Body of pancreas (tissue), 4 donors: ENCODE results near the gene TSC22D2. TPM values are rescaled to one million over a fixed set of nuclear protein-coding genes. Genes with fewer than 3 reads are reported as not detected.

Source experiments
- ATAC-seq: fragments of 150-250 bp; one replicate; pipeline ENCODE4 v1.9.1; 2016
- DNase-seq, 4 donors: peaks; one replicate each; pipeline ENCODE4 v3.0.0-alpha.2; 2019
- H3K27ac ChIP-seq, 4 donors: fragments of 200-600 bp; sonication (generic); 1 replicate in 3 of 4; 2 replicates in 1 of 4; pipeline versions ENCODE4 v1.5.1 to v1.6.1; 2016 to 2019; ENCODE audit warnings: mild to moderate bottlenecking in 1 of 4, mixed read lengths in 1 of 4, moderate library complexity in 1 of 4
- H3K27me3 ChIP-seq, 2 donors: fragments of 200-600 bp; sonication (generic); one replicate each; pipeline ENCODE4 v1.6.0; 2016; ENCODE audit warnings: mild to moderate bottlenecking in 1 of 2
- H3K36me3 ChIP-seq, 2 donors: fragments of 200-600 bp; sonication (generic); replicated peaks in 1 of 2; 2 replicates each; pipeline ENCODE4 v1.5.1; 2016; ENCODE audit warnings: low read depth in 2 of 2; ENCODE audit not compliant: insufficient read depth in 1 of 2
- H3K4me1 ChIP-seq: fragments of 200-600 bp; sonication (generic); one replicate; pipeline ENCODE4 v1.6.0; 2016
- H3K4me3 ChIP-seq, 2 donors: fragments of 200-600 bp; sonication (generic); 1 replicate in 1 of 2; 2 replicates in 1 of 2; pipeline ENCODE4 v1.5.1; 2016 to 2019
- H3K9me3 ChIP-seq, 3 donors: fragments of 200-600 bp; sonication (generic); 1 replicate in 2 of 3; 2 replicates in 1 of 3; pipeline ENCODE4 v1.5.1; 2016
- POLR2A ChIP-seq, 3 donors: fragments of 450-650 bp; IDR thresholded peaks; one replicate each; pipeline ENCODE4 v1.6.1; 2016; ENCODE audit warnings: antibody characterized with exemption in 3 of 3, mild to moderate bottlenecking in 2 of 3
- WGBS, 2 donors: methylation state at CpG; one replicate each; pipeline ENCODE4 v1.1.5; 2017; 5-methylcytosine and 5-hydroxymethylcytosine counted together
- intact Hi-C: fragments of 100-400 bp; cut with DNase I; formaldehyde crosslinking; loops from one replicate; pipeline ENCODE4 v1.15.1; 2023
- total RNA-seq, 2 donors: library from RNA; depleted of rRNA; stranded (reverse); fragments of >200 nt; gene quantifications; one replicate each; pipeline ENCODE4 v1.1.0, GENCODE V29; 2016
- TF ChIP-seq, protein P1 (sequence below), 7 experiments: fragments of 450-650 bp in 4 of 7; fragments of 200-600 bp in 3 of 7; sonication (generic) in 3 of 7; IDR thresholded peaks; one replicate each; pipeline ENCODE4 v1.5.1; 2016 to 2019; ENCODE audit warnings: antibody characterized with exemption in 7 of 7

TSC22D2 gene
- total RNA-seq, 2 donors from 2014 or later, result 9.1 to 15.8 TPM

DNA sequence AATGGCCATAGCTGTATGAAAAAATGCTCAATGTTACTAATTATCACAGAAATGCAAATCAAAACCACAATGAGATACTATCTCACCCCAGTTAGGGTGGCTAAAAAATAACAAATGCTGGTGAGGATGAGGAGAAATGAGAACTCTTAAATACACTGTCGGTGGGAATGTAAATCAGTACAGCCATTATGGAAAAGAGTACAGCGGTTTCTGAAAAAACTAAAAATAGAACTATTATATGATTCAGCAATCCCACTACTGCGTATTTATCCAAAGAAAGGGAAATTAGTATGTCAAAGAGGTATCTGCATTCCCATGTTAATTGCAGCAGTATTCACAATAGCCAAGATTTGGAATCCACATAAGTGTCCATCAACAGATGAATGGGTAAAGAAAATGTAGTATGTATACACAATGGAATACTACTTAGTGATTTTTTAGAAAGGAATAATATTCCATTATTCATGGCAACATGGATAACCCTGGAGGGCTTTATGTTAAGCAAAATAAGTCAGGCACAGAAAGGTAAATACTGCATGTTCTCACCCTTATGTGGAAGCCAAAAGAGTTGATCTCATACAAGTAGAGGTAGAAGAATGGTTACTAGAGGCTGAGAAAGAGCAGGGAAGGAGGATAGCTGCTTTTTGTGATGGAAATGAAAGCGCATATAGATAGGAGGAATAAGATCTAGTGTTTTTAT lies 103.2 kb downstream of the TSC22D2 start:
- H3K27ac ChIP-seq, result no peak overlapping the region
- H3K27me3 ChIP-seq, result no peaks in the 10 kb centered on the region
- no peak overlapping the region for H3K4me3 ChIP-seq
- TF ChIP-seq, protein P1, sequence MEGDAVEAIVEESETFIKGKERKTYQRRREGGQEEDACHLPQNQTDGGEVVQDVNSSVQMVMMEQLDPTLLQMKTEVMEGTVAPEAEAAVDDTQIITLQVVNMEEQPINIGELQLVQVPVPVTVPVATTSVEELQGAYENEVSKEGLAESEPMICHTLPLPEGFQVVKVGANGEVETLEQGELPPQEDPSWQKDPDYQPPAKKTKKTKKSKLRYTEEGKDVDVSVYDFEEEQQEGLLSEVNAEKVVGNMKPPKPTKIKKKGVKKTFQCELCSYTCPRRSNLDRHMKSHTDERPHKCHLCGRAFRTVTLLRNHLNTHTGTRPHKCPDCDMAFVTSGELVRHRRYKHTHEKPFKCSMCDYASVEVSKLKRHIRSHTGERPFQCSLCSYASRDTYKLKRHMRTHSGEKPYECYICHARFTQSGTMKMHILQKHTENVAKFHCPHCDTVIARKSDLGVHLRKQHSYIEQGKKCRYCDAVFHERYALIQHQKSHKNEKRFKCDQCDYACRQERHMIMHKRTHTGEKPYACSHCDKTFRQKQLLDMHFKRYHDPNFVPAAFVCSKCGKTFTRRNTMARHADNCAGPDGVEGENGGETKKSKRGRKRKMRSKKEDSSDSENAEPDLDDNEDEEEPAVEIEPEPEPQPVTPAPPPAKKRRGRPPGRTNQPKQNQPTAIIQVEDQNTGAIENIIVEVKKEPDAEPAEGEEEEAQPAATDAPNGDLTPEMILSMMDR (IDR thresholded peaks at IDR 0.05), result no peak
- no peak for TF ChIP-seq POLR2A (IDR thresholded peaks at IDR 0.05)
- intact Hi-C loops, result no loop called here
- ATAC-seq, result no peak
- WGBS, 2 donors, result 82 to 90% methylated on average over 4 of the region's 4 CpGs
- DNase-seq, result no peak
- no peaks in the 10 kb centered on the region for H3K9me3 ChIP-seq
- no peaks in the 10 kb centered on the region for H3K4me1 ChIP-seq
- H3K36me3 ChIP-seq, result no peaks in the 10 kb centered on the region

GRCh38 chr3:150515210-150515609 lies 107.1 kb downstream of the TSC22D2 start:
- intact Hi-C loops, result no loop called here
- H3K4me3 ChIP-seq, result no peak overlapping the region
- no peak for TF ChIP-seq POLR2A (IDR thresholded peaks at IDR 0.05)
- no peak overlapping the region for H3K27ac ChIP-seq
- no peaks in the 10 kb centered on the region for H3K36me3 ChIP-seq
- H3K9me3 ChIP-seq, result no peaks in the 10 kb centered on the region
- no peak for ATAC-seq
- WGBS, 2 donors, result 87 to 98% methylated on average over 4 of the region's 4 CpGs
- no peak for DNase-seq
- no peaks in the 10 kb centered on the region for H3K4me1 ChIP-seq
- no peaks in the 10 kb centered on the region for H3K27me3 ChIP-seq

Other genes starting within 250 kb of the TSC22D2 start
- 1,000 to 10,000 TPM in 1 of 2 donors, 100 to 1,000 TPM in 1; 277 to 1,534 TPM for gene SERP1, start 138.2 kb downstream of the TSC22D2 start, total RNA-seq
- gene EIF2A, start 138.5 kb downstream of the TSC22D2 start, total RNA-seq, result 100 to 1,000 TPM in 1 of 2 donors, 10 to 100 TPM in 1; 58.7 to 126 TPM
- gene SELENOT, start 195.0 kb downstream of the TSC22D2 start, total RNA-seq, result 10 to 100 TPM; 20.2 to 21.4 TPM